Measurements from ENCODE around the gene ADORA2B. TPM values are rescaled to one million over a fixed set of nuclear protein-coding genes. Genes with fewer than 3 reads are reported as not detected.

ADORA2B gene
- total and polyA plus RNA-seq, 2 experiments from 2014 or later, result 3.3 to 7.9 TPM

GRCh38 chr17:15999974-16000827, 55.3 kb downstream of the ADORA2B start (continued):
- TF ChIP-seq STAT1 (IDR thresholded peaks at IDR 0.05; ENCODE audit: unreplicated experiment) (no peak), REST (IDR thresholded peaks at IDR 0.05; ENCODE audit: unreplicated experiment) (no peak)

GRCh38 chr17:16001226-16001897, 56.4 kb downstream of the ADORA2B start:
- peak overlapping the region; percentile 91 for H3K4me3 ChIP-seq
- DNase-seq (ENCODE audit: low spot score) (no peak), ATAC-seq (no peak)
- peaks cover 22% of the 10 kb centered on the region for H4K20me1 ChIP-seq (replicated peaks; ENCODE audit: insufficient read depth)
- Mint-ChIP-seq H3K4me1 (peaks cover 12% of the 10 kb centered on the region), H3K27ac (no peak overlapping the region), H3K27me3 (ENCODE audit: insufficient read depth, low read depth, poor library complexity) (peaks cover 4% of the 10 kb centered on the region), H3K36me3 (ENCODE audit: low read depth) (peaks cover 63% of the 10 kb centered on the region), H3K4me3 (peak overlapping the region; percentile 93), H3K9me3 (peaks cover 6% of the 10 kb centered on the region)
- H2AFZ ChIP-seq, result no peak overlapping the region
- no peaks in the 10 kb centered on the region for H3K9me2 ChIP-seq (ENCODE audit: insufficient read depth)
- H3K36me3 ChIP-seq (ENCODE audit: insufficient read depth), result peaks cover 48% of the 10 kb centered on the region
- H3K79me2 ChIP-seq (replicated peaks; ENCODE audit: insufficient read depth), result peaks cover 39% of the 10 kb centered on the region
- no peak overlapping the region for H3K27ac ChIP-seq (ENCODE audit: low read depth)
- peak overlapping the region; percentile 98 for H3K4me2 ChIP-seq
- no peaks in the 10 kb centered on the region; the same call in 1 of the 2 replicates for H3F3A ChIP-seq (replicated peaks; ENCODE audit: low read depth)
- no peaks in the 10 kb centered on the region for H3K27me3 ChIP-seq (ENCODE audit: insufficient read depth)
- peaks cover 12% of the 10 kb centered on the region for H3K4me1 ChIP-seq (ENCODE audit: insufficient read depth)
- TF ChIP-seq ZNF331 (CRISPR knock-in tag; IDR thresholded peaks at IDR 0.05; ENCODE audit: low read depth), result no peak
- no peak for TF ChIP-seq STAT1 (IDR thresholded peaks at IDR 0.05; ENCODE audit: unreplicated experiment)
- TF ChIP-seq CTCF (conservative IDR thresholded peaks at IDR 0.05; ENCODE audit: low read depth in 2 of 2), result no peak
- TF ChIP-seq ETS1 (IDR thresholded peaks at IDR 0.05), result no peak
- no peak for TF ChIP-seq EZH2 (IDR thresholded peaks at IDR 0.05; ENCODE audit: low read depth, unreplicated experiment)
- no peak for TF ChIP-seq ZNF462 (CRISPR knock-in tag; IDR thresholded peaks at IDR 0.05)
- TF ChIP-seq EZH2phosphoT487 (IDR thresholded peaks at IDR 0.05; ENCODE audit: unreplicated experiment), result no peak
- no peak for TF ChIP-seq NANOG (IDR thresholded peaks at IDR 0.05; ENCODE audit: borderline replicate concordance)
- no peak for TF ChIP-seq POLR2AphosphoS5 (IDR thresholded peaks at IDR 0.05; ENCODE audit: low read depth)
